HepG2 (cell line): ENCODE data around the gene MBD4. TPM values are rescaled to one million over a fixed set of nuclear protein-coding genes. Genes with fewer than 3 reads are reported as not detected.

Source experiments
- MED1 ChIP-seq: sonication (generic); formaldehyde crosslinking; IDR thresholded peaks from 2 replicates; pipeline ENCODE4 v1.4.0; 2020; ENCODE audit warnings: missing genetic modification reagents
- YY1 ChIP-seq: IDR thresholded peaks from 2 replicates; pipeline ENCODE4 v1.6.1; 2011; ENCODE audit warnings: low read length, low read depth, moderate library complexity, mild to moderate bottlenecking; ENCODE audit not compliant: insufficient read depth, insufficient replicate concordance
- ZMYM3 ChIP-seq: sonication (generic); formaldehyde crosslinking; IDR thresholded peaks from 2 replicates; pipeline ENCODE4 v1.5.1; 2020; ENCODE audit warnings: mild to moderate bottlenecking, missing genetic modification reagents
- ZNF567 ChIP-seq: sonication (generic); formaldehyde crosslinking; IDR thresholded peaks from 2 replicates; pipeline ENCODE4 v1.8.1; 2023; ENCODE audit warnings: mild to moderate bottlenecking, missing genetic modification reagents, borderline replicate concordance
- polyA plus RNA-seq, 8 experiments: library from polyadenylated mRNA; depleted of rRNA in 3 of 8; stranded (reverse) in 7 of 8; unstranded in 1 of 8; fragments of >200 nt; fragmentation: Illumina TruSeq in 4 of 8; extraction: Trizol in 4 of 8; gene quantifications; 2 replicates each; pipeline versions ENCODE4 v1.2.1 to v1.2.3, GENCODE V29; 2011 to 2016; ENCODE audit warnings: low read depth in 4 of 8, missing spikeins in 1 of 8, mixed read lengths in 1 of 8; ENCODE audit not compliant: insufficient read depth in 1 of 8
- total RNA-seq, 5 experiments: library from RNA; depleted of rRNA; stranded (reverse); fragments of >200 nt; fragmentation: Illumina TruSeq; extraction: Trizol; gene quantifications; 2 replicates each; pipeline ENCODE4 v1.2.3, GENCODE V29; 2016; ENCODE audit warnings: low read depth in 1 of 5
- TF ChIP-seq, protein P1 (sequence below): sonication (generic); formaldehyde crosslinking; IDR thresholded peaks from one replicate; pipeline ENCODE4 v1.5.1; 2020; ENCODE audit warnings: mild to moderate bottlenecking, missing genetic modification reagents; ENCODE audit errors: not compliant biosample characterization
- TF ChIP-seq, protein P2 (sequence below): sonication (generic); formaldehyde crosslinking; IDR thresholded peaks from 2 replicates; pipeline ENCODE4 v1.4.0; 2020; ENCODE audit warnings: mild to moderate bottlenecking, low read depth, missing genetic modification reagents
- TF ChIP-seq, protein P3 (sequence below): sonication (generic); formaldehyde crosslinking; IDR thresholded peaks from 2 replicates; pipeline ENCODE4 v1.9.0; 2021; ENCODE audit warnings: mild to moderate bottlenecking, missing genetic modification reagents

MBD4 gene
- total and polyA plus RNA-seq, 2 of the 13 experiments (the other 11 are each of a cell fraction or from before 2014, with no cell fraction given): 14.9 to 25.3 TPM

DNA sequence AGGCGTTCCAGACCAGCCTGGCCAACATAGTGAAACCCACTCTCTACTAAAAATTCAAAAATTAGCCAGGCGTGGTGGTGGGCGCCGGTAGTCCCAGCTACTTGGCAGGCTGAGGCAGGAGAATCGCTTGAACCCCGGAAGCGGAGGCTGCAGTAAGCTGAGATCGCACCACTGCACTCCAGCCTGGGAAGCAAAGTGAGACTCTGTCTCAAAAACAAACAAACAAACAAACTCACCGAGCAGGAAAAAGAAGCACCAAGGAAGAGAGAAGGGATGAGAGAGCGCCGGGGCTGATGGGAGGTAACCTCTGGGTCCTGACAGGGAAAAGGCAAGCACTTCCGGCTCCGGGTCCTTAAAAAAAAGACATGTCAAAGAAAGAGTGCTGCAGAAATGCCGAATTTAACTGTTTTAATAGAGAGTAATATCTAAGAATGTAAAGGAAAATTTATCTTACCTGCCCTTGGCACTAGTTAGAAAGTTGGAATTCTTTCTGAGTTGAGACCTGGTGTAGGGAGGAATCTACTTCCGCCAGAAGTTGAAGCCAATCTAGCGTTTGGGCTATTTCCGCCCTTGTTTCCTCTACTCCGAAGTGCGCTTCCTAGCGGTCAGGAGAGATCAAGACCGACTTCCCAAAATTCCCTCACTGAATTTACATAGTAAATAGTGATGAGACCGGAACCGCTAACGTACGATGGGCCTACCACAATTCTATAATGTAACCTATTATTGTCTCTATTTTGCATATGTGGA, 40.4 kb downstream of the MBD4 start (continued):
- TF ChIP-seq, protein P1, sequence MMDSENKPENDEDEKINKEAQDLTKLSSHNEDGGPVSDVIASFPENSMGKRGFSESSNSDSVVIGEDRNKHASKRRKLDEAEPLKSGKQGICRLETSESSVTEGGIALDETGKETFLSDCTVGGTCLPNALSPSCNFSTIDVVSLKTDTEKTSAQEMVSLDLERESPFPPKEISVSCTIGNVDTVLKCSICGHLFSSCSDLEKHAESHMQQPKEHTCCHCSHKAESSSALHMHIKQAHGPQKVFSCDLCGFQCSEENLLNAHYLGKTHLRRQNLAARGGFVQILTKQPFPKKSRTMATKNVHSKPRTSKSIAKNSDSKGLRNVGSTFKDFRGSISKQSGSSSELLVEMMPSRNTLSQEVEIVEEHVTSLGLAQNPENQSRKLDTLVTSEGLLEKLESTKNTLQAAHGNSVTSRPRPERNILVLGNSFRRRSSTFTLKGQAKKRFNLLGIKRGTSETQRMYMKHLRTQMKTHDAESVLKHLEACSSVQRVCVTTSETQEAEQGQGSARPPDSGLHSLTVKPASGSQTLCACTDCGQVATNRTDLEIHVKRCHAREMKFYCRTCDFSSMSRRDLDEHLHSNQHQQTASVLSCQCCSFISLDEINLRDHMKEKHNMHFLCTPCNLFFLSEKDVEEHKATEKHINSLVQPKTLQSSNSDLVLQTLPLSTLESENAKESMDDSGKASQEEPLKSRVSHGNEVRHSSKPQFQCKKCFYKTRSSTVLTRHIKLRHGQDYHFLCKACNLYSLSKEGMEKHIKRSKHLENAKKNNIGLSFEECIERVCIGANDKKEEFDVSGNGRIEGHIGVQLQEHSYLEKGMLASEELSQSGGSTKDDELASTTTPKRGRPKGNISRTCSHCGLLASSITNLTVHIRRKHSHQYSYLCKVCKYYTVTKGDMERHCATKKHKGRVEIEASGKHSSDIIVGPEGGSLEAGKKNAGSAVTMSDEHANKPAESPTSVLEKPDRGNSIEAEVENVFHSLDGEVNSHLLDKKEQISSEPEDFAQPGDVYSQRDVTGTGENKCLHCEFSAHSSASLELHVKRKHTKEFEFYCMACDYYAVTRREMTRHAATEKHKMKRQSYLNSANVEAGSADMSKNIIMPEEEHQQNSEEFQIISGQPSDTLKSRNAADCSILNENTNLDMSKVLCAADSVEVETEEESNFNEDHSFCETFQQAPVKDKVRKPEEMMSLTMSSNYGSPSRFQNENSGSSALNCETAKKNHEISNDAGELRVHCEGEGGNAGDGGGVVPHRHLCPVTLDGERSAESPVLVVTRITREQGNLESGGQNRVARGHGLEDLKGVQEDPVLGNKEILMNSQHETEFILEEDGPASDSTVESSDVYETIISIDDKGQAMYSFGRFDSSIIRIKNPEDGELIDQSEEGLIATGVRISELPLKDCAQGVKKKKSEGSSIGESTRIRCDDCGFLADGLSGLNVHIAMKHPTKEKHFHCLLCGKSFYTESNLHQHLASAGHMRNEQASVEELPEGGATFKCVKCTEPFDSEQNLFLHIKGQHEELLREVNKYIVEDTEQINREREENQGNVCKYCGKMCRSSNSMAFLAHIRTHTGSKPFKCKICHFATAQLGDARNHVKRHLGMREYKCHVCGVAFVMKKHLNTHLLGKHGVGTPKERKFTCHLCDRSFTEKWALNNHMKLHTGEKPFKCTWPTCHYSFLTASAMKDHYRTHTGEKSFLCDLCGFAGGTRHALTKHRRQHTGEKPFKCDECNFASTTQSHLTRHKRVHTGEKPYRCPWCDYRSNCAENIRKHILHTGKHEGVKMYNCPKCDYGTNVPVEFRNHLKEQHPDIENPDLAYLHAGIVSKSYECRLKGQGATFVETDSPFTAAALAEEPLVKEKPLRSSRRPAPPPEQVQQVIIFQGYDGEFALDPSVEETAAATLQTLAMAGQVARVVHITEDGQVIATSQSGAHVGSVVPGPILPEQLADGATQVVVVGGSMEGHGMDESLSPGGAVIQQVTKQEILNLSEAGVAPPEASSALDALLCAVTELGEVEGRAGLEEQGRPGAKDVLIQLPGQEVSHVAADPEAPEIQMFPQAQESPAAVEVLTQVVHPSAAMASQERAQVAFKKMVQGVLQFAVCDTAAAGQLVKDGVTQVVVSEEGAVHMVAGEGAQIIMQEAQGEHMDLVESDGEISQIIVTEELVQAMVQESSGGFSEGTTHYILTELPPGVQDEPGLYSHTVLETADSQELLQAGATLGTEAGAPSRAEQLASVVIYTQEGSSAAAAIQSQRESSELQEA: no peak
- no peak for TF ChIP-seq YY1
- TF ChIP-seq MED1 (CRISPR knock-in tag): no peak; the same call in 1 of the 2 replicates
- TF ChIP-seq, protein P2, sequence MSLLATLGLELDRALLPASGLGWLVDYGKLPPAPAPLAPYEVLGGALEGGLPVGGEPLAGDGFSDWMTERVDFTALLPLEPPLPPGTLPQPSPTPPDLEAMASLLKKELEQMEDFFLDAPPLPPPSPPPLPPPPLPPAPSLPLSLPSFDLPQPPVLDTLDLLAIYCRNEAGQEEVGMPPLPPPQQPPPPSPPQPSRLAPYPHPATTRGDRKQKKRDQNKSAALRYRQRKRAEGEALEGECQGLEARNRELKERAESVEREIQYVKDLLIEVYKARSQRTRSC (CRISPR knock-in tag): no peak
- TF ChIP-seq, protein P3, sequence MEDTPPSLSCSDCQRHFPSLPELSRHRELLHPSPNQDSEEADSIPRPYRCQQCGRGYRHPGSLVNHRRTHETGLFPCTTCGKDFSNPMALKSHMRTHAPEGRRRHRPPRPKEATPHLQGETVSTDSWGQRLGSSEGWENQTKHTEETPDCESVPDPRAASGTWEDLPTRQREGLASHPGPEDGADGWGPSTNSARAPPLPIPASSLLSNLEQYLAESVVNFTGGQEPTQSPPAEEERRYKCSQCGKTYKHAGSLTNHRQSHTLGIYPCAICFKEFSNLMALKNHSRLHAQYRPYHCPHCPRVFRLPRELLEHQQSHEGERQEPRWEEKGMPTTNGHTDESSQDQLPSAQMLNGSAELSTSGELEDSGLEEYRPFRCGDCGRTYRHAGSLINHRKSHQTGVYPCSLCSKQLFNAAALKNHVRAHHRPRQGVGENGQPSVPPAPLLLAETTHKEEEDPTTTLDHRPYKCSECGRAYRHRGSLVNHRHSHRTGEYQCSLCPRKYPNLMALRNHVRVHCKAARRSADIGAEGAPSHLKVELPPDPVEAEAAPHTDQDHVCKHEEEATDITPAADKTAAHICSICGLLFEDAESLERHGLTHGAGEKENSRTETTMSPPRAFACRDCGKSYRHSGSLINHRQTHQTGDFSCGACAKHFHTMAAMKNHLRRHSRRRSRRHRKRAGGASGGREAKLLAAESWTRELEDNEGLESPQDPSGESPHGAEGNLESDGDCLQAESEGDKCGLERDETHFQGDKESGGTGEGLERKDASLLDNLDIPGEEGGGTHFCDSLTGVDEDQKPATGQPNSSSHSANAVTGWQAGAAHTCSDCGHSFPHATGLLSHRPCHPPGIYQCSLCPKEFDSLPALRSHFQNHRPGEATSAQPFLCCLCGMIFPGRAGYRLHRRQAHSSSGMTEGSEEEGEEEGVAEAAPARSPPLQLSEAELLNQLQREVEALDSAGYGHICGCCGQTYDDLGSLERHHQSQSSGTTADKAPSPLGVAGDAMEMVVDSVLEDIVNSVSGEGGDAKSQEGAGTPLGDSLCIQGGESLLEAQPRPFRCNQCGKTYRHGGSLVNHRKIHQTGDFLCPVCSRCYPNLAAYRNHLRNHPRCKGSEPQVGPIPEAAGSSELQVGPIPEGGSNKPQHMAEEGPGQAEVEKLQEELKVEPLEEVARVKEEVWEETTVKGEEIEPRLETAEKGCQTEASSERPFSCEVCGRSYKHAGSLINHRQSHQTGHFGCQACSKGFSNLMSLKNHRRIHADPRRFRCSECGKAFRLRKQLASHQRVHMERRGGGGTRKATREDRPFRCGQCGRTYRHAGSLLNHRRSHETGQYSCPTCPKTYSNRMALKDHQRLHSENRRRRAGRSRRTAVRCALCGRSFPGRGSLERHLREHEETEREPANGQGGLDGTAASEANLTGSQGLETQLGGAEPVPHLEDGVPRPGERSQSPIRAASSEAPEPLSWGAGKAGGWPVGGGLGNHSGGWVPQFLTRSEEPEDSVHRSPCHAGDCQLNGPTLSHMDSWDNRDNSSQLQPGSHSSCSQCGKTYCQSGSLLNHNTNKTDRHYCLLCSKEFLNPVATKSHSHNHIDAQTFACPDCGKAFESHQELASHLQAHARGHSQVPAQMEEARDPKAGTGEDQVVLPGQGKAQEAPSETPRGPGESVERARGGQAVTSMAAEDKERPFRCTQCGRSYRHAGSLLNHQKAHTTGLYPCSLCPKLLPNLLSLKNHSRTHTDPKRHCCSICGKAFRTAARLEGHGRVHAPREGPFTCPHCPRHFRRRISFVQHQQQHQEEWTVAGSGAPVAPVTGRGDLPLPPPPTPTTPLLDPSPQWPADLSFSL (CRISPR knock-in tag): no peak
- no peak for TF ChIP-seq ZNF567 (CRISPR knock-in tag)
- TF ChIP-seq ZMYM3: 0 out of 2 replicates have a peak, but pooled peaks have one; percentile 43
